IMR-90 (cell line): ENCODE results near the gene AKIRIN1.

Source experiments
- BHLHE40 ChIP-seq: fragments of 150-350 bp; IDR thresholded peaks from 2 replicates; pipeline ENCODE4 v1.6.1; 2016; ENCODE audit warnings: mild to moderate bottlenecking, low read depth, low read length
- CEBPB ChIP-seq: IDR thresholded peaks from 2 replicates; pipeline ENCODE4 v1.6.1; 2012; ENCODE audit warnings: low read depth, low read length, improper control_type of control experiment
- MAFK ChIP-seq: IDR thresholded peaks from 2 replicates; pipeline ENCODE4 v1.6.1; 2012; ENCODE audit warnings: low read depth, low read length, improper control_type of control experiment
- MXI1 ChIP-seq: IDR thresholded peaks from 2 replicates; pipeline ENCODE4 v1.6.1; 2012; ENCODE audit warnings: low read depth, mild to moderate bottlenecking, low read length, moderate library complexity, borderline replicate concordance
- POLR2A ChIP-seq: IDR thresholded peaks from 2 replicates; pipeline ENCODE4 v1.6.1; 2012; ENCODE audit warnings: mild to moderate bottlenecking, low read depth, low read length
- RAD21 ChIP-seq: IDR thresholded peaks from 2 replicates; pipeline ENCODE4 v1.6.1; 2012; ENCODE audit warnings: low read length, improper control_type of control experiment
- RCOR1 ChIP-seq: IDR thresholded peaks from 2 replicates; pipeline ENCODE4 v1.6.1; 2012; ENCODE audit warnings: mild to moderate bottlenecking, low read length, improper control_type of control experiment; ENCODE audit not compliant: insufficient replicate concordance
- RFX5 ChIP-seq: IDR thresholded peaks from 2 replicates; pipeline ENCODE4 v1.8.0; 2012; ENCODE audit warnings: low read depth, mild to moderate bottlenecking, low read length, moderate library complexity
- SMC3 ChIP-seq: fragments of 150-350 bp; IDR thresholded peaks from 2 replicates; pipeline ENCODE4 v1.6.1; 2016; ENCODE audit warnings: low read depth, mild to moderate bottlenecking, antibody characterized with exemption, low read length, moderate library complexity
- TF ChIP-seq, protein P1 (sequence below): conservative IDR thresholded peaks from 2 replicates; pipeline ENCODE4 v1.5.1; 2012; ENCODE audit warnings: mild to moderate bottlenecking, low read depth, low read length, improper control_type of control experiment
- TF ChIP-seq, protein P2 (sequence below): fragments of 150-350 bp; IDR thresholded peaks from 2 replicates; pipeline ENCODE4 v1.6.1; 2017; ENCODE audit warnings: mild to moderate bottlenecking, antibody characterized with exemption, low read length, low read depth
- TF ChIP-seq, protein P3 (sequence below): fragments of 150-350 bp; IDR thresholded peaks from 2 replicates; pipeline ENCODE4 v1.6.1; 2016; ENCODE audit warnings: low read depth, mild to moderate bottlenecking, low read length, moderate library complexity, borderline replicate concordance

DNA sequence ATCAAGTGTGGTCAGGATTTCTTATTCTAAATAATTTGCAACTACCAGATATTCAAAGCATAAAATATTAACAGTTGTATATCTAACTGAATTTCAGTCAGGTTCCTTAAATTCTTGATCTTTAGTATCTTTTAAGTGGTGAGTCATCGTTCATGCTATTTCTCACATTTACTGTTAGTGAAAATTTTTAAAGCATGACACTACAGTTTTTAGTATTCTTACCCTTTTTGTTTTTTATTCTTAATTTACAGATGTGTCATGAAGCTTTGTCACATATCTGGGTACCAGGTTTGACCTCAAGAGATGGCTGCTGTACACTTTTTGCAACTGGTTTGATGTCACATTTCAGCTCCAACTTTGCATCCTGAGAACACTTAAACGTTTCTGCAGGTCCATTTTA lies 12.7 kb downstream of the AKIRIN1 start:
- TF ChIP-seq, protein P1, sequence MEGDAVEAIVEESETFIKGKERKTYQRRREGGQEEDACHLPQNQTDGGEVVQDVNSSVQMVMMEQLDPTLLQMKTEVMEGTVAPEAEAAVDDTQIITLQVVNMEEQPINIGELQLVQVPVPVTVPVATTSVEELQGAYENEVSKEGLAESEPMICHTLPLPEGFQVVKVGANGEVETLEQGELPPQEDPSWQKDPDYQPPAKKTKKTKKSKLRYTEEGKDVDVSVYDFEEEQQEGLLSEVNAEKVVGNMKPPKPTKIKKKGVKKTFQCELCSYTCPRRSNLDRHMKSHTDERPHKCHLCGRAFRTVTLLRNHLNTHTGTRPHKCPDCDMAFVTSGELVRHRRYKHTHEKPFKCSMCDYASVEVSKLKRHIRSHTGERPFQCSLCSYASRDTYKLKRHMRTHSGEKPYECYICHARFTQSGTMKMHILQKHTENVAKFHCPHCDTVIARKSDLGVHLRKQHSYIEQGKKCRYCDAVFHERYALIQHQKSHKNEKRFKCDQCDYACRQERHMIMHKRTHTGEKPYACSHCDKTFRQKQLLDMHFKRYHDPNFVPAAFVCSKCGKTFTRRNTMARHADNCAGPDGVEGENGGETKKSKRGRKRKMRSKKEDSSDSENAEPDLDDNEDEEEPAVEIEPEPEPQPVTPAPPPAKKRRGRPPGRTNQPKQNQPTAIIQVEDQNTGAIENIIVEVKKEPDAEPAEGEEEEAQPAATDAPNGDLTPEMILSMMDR: no peak
- no peak for TF ChIP-seq MAFK
- no peak for TF ChIP-seq POLR2A
- no peak for TF ChIP-seq SMC3
- no peak for TF ChIP-seq BHLHE40
- no peak for TF ChIP-seq RAD21
- TF ChIP-seq RFX5: no peak
- TF ChIP-seq, protein P2, sequence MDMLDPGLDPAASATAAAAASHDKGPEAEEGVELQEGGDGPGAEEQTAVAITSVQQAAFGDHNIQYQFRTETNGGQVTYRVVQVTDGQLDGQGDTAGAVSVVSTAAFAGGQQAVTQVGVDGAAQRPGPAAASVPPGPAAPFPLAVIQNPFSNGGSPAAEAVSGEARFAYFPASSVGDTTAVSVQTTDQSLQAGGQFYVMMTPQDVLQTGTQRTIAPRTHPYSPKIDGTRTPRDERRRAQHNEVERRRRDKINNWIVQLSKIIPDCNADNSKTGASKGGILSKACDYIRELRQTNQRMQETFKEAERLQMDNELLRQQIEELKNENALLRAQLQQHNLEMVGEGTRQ: no peak
- no peak for TF ChIP-seq MXI1
- no peak for TF ChIP-seq RCOR1
- TF ChIP-seq CEBPB: no peak
- TF ChIP-seq, protein P3, sequence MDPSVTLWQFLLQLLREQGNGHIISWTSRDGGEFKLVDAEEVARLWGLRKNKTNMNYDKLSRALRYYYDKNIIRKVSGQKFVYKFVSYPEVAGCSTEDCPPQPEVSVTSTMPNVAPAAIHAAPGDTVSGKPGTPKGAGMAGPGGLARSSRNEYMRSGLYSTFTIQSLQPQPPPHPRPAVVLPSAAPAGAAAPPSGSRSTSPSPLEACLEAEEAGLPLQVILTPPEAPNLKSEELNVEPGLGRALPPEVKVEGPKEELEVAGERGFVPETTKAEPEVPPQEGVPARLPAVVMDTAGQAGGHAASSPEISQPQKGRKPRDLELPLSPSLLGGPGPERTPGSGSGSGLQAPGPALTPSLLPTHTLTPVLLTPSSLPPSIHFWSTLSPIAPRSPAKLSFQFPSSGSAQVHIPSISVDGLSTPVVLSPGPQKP: no peak
